NCI-H2107 treated with DMSO at 0.1 percent for 48 hours (cell line): Measurements from ENCODE around the gene DGKG.

Source experiments
- DNase-seq: peaks from one replicate; lab custom pipeline; 2025; ENCODE audit not compliant: unreplicated experiment; lab: John Stamatoyannopoulos, UW

DGKG gene

DNA sequence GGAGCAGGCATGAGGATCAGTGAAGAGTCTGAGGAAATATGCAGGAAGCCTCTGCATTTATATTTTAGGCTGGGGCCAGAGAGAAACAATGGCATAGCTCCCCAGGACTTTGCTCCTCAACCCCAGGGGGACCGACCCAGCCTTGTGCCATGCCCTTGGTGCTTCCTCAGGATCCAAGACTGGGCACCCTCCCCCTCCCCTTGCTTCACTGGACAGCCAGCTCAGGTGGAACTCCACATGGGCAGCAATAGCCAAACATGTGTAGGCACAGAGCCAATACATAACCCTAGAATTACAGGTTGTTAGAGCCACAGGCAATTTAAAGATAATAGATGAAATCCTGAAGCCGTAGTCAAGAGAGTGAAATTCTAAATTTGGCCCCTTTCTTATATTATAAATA, 180.1 kb downstream of the DGKG start:
- DNase-seq: no peak

DNA sequence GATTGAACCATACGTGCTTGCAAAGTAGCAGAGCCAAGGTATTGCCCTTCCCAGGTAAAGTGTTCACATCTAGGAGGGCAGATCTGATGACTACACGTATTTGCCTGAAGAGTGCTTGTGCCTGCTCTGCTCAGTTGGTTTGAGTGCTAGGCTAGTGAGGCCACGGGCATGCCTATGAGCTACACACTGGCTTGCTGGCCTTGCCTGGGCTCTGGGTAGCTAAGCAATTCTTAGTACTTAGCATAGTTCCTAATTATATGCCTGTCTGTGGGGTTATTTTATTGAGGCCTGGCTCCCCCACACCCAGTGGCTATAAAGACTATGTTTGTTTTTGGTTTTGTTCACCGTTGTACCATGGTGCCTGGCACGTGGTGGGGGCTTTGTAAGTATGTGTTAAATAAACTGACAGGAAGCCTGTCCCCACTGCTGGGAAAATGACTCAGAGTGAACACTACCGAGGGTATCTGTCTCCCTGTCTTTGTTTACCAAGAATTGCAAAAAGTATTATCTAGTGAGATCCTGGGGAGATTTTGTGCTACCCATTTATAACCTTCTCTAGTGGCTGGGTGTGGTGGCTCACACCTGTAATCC, 181.0 kb downstream of the DGKG start:
- no peak for DNase-seq

DNA sequence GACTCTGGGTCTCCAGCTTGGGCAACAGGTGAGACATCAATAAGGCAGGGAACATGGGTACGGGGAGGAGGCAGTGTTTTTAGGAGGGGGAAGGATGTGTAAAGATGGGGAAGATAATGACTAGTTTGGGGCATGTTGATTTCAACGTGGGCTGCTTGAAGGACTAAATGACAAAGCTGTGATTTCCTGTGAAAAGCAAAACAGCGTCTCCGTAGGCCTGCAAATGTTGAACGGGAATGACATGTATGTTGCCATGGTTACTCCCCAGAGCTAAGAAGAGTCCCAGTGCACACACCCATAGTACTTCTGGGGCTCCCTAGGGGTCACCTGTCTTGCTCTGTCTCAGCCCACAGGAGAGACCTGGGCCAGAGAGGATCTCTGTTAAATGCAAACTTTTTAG, 181.9 kb downstream of the DGKG start:
- DNase-seq: no peak

DNA sequence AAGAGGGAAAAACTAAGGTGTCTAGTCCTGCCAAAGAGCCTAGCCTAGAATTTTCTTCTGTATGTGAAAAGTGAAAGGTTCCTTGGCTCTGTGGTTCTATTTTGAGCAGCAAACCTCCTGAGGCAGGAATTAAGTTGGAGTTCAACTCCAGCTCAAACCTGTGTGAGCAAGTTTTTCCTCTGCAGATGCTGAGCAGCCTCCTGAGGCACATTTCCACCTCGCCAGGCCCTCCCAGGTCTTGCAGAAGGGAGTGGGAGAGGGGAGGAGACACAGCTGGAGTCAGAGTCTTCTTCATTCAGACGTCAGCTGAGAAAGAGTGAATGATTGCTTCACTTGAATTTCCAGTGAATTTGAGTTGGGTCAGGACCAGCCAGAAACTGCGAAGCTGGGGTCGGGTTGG, 183.6 kb downstream of the DGKG start:
- no peak for DNase-seq

DNA sequence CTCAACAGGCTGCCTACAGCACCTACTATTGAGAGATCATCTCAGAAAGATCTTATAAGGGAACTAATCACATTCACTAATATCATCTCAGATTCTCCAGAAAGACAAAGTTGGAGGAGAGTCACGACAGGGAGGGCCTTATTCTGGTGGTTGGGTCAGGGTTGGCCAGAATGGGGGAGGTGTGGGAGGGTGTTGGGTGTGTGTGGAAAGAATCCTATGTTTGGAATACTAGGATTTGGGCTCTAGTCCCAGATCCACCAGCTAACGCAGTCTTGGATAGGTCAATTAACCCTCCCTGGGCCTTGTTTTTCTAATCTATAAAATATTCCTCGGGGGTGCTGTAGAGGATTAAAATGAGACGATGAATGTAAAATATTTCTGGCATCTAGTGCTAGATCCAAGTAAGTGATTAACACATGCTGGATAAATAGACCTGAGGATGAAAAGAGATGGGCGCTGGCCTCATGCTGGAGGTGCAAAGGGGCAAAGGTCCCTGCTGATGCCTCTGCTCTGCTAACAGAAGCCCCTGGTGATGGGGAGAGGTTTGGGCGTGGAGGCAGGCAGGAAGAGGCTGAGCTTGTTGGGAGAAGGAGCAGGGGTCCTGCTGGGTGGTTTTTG, 185.6 kb downstream of the DGKG start:
- no peak for DNase-seq

DNA sequence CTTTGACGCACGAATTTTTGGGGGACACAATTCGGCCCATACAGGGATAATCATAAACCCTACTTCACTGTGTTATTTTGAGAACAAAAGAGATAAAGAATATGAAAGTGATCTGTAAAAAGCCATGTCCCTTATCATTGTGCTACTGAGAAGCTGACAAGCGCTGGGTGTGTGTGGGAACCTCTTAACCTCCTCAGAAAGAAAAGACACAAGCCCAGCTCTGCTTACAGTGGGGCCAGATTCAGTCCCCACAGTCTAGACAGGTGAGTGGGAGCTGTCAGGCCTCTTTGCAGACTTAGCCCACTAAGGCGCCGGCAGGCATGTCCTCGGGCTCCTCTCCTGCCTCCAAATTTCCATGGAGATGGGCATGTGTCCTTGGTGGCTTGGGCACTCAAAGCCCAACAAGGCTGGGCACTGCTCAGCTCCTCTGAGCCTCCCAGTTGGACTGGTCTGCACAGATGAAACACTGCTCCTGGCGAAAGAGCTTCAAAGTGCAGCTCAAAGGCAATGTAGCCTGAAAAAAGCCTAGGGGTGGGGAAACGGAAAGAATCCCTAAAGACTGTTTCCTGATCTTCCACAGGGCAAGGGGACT, 188.7 kb downstream of the DGKG start:
- DNase-seq: no peak

DNA sequence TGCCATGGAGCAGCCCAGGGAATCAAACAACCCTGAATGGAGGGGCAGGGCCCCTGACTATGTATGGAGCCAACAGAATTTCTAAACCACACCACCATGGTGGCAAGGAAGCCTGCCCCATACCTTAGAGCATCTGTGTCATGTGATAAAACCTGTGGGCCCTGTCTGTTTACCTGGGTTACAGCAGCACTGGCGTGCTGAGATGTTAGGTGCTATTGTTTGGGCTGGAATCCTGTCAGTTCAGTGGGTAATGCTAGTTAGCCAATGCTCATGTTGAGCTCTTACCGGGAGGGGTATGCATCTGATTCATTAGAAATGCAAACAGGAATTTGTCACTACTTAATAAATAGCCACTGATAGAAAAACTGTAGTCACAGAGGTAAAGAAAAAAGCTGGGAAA, 189.7 kb downstream of the DGKG start:
- DNase-seq: no peak

DNA sequence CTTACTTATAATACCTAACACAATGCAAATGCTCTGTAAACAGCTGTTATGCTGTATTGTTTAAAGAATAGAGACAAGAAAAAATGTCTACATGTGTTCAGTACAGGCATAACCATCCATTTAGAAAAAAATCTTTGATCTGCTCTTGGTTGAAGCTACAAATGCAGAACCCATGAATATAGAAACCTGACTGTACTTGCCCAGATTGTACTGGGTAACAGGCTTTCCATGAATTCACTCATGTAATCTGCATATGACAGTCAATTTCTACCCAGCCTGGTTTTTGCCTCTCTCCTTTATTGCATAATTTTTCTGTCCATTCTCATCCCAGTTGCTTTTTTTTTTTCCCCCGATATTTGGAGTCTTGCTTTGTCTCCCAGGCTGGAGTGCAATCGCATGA, 190.5 kb downstream of the DGKG start:
- DNase-seq: no peak

DNA sequence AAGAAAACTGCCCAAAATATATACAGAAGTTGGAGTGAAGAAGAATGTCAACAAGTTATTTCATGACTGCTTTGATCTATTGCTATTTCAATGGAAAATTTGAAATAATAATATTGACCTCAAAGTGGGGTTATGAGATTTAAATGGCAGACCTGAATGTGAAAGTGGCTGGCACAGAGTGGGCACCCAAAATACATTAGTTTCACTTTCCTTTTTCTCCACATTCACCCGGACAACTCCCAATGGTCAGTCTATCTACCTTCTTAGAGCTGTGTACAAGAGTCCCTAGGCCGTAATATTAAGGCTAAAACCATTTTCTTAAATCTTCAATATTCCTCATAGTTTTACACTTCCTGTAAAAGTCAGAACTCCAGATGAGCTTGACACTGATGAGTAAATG, 191.5 kb downstream of the DGKG start:
- DNase-seq: no peak

DNA sequence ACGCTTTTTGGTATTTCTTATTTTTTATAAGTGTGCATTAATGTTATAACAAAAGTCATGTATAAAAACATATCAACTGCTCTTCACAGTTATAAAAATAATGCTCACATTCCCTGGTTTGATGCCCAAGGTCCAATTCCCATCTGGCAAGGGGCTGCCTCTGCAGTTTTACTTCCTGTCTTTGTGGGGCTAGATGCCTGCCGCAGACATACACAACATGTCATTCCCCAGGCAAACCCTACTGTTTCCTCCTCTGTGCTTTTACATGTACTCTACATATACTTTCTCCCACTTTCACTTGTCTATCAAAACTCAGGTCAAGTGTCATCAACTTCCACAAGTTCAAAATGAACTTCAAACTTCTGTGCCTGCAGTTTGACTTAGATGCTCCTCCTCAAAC, 192.7 kb downstream of the DGKG start:
- DNase-seq: no peak

DNA sequence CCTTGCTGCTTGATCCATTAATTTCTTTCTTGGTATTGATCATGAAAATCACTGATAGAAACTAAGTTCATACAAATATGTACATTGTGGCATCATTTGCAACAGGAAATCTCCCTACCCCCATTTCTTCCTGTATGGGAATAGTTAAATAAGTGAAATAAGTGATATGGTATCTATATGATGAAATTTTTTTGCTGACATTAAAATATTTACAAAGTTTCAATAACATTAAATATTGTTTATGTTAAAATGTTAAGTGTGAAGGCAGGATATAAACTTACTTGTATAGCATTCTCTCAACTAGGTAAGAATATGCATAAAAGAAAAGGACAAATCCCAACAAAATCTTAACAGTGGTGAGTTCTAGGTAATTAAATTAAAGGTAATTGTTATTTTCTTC, 193.1 kb downstream of the DGKG start:
- DNase-seq: no peak

DNA sequence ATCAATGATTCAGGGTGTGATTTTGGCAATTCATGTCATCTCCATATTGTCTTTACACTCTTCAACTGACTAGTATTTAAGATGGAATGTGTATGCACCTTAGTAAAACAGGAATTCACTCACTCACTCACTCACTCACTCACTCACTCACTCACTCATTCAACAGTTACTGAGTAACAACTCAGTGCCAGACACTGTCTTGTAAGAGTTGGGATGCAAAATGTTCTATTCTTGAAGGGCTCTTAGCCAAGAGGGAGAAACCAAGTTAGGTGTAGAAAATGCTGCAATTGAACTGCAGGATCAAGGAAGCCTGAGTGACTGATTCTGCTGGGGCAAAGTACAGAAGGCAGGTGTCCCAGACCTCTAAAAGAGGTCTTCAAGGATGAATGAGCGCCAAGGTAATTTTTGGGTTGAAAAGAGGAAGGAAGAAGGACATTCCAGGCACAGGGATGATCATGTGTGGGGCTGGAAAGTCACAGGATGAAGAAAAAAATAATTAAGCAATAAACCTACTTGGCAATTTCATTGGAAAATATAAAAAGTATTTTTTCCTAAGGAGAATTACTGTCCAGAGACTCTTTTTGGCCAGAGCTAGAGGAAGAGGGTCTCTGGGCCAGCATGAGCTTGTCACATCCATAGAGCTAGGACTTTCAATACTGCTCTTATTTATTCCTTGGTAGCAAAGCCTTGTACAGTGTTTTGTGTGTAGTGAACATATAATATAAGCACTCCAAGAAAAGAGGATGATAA, 194.2 kb downstream of the DGKG start:
- no peak for DNase-seq

DNA sequence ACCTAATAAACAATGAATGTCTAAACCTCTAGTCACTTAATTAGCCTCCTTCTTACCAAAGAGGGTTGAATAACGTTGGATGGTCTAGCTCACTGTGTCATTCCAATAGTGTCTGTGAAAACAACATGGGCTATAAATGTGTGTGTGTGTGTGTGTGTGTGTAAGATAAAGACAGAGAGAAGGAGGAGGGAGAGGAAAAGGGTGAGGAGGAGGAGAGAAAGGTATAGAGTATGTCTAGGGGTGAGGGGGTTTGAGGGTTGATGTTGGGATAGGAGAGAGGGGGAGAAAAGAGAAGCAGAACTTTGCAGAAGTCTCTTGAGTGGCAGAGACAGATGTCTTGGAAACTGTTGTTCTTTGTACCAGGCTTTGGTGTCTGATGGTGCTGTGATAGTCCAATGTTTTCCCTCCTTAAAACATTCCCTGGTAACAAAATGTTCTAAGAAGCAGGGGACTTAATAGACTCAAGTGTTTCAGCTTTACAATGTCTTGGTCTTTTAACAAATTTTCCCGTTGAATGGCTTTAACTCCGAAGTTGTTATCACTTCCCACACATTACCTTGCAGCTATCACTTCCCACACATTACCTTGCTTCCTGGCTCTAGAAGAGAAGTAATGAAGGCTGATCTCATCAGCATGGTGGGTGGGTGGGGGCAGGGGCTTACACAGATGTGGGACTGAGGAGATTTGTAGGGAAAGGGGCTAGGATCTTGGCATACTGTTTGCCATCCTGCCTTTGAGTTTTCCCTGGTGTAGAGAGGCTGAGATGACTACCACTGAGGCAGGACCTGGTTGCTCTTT, 195.3 kb downstream of the DGKG start:
- no peak for DNase-seq

DNA sequence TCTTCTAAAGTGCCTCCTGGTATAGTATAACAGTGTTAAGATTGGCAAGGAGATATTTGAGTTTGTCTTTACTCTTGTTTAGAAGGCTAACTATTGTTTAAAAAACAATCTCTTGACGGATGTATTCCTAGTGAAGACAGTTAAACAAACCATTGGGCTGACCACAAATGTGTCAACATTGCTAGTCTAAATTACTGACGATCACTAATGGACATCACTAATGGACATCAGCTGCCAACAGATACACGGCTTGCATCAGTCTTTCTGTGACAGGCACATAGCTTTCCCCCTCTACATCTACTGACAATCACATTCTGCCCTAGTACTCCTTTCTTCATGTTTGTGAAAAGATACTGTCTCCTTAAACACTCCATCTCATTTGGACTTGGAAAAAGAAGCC, 196.0 kb downstream of the DGKG start:
- DNase-seq: no peak

DNA sequence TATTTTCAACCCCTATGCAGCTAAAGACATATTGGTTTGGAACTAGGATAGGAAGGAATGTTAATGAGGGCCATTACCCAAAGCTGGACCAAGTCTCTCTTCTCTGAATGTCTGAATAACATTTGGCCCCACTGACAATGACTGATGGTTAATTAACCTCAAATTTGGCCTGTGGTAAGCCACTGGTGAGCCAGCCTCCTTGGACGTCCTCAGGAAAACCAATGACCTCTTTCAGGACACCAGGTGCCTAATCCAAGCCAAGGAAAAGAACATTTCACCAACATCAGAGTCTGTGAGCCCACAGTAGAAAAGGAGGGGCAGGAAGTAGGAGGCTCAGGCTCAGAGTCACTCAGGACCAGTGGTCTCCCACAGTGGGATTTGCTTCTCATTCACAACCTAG, 196.7 kb downstream of the DGKG start:
- DNase-seq: no peak

DNA sequence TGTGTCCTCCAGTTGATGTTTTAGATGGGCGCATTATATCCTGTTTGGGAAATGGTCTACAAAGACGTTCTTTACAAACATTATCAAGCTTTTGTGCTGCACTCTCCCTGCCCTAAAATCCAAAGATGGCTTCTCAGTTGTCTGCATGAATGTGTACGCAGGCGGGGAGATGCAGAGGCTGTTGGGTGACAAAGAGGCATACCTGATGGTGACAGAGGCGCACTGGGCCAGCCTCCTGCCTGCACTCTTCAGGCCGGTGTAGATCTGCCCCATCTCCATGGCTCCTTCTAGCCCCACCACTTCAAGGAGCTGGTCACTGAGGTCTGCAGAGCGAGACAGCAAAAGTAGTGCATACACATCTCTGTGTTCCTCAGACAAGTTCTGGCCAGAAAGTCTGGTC, 197.3 kb downstream of the DGKG start:
- DNase-seq: no peak

DNA sequence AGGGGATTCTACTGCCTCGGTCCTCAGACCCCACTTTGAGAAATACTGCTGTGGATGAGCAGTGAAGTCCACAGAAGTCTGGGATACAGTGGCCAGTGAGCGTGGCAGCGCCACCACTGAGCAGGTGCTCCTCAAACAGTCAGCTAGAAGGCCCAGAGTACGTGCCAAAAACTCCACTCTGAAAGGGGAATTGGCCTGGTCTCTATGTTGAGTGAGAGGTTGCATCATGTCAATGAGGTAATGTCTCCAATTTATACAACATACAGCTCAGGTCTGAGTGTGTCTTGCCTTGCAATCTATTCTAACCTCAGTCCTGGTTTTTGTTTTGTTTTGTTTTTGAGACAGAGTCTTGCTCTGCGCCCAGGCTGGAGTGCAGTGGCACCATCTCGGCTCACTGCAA, 199.8 kb downstream of the DGKG start:
- no peak for DNase-seq

DNA sequence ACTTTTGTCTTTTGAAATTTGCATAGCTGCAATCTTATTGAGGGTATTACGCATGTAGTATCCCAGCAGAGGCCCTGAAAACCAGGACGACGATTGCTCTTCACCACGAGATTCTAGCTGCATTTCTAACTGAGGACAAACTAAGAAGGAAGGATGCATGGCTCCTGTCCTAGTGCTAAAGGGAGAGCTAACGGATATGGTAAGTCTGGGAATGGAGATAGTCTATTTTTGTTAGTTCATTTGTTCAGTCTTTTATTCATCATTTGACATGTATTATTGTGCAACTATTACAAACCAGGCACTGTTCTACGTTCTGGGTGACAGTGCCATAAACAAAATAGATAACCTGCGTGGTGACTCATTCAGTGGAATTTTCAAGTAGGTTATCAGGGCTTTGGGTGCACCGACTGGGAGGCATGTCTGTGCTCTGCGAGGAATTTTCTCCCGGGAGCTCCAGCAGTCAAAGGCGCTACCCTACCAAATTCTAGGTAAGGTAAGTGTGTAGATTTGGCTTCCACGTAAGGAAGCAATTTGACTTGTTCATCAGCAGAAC, 201.3 kb downstream of the DGKG start:
- no peak for DNase-seq

DNA sequence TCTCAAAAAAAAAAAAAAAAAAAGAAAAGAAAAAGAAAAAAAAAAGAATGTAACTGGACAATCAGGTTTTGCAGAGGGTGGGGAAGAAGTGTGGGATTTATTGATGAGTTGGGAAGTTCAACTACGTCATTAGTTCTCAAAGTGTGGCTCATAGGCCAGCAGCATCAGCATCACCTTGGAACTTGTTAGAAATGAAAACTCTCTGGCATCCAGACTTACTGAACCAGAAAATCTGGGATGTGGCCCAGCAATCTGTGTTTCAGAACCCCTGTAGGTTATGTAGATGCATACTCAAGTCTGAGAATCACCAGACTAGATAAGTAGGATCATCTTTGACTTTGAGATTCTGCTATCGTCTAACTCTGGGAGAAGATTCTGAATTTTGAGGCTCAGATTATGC, 207.4 kb downstream of the DGKG start:
- DNase-seq: no peak

DNA sequence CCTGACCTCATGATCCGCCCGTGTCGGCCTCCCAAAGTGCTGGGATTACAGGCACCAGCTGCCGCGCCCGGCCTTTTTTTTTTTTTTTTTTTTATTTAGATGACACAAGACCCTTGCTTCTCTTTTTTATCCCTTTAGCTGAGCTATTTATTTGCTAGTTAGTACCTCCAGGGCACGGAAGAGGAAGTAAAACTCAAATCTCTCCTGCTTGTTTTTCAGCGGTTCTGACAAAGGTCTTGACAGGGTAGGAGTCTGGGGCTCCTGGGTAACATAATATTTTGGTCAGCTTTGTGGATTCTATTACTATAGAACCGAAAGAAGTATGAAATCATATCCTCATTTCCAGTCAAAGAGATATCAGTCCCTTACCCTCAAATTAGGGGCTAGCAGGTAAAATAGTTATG, 209.1 kb downstream of the DGKG start:
- no peak for DNase-seq

DNA sequence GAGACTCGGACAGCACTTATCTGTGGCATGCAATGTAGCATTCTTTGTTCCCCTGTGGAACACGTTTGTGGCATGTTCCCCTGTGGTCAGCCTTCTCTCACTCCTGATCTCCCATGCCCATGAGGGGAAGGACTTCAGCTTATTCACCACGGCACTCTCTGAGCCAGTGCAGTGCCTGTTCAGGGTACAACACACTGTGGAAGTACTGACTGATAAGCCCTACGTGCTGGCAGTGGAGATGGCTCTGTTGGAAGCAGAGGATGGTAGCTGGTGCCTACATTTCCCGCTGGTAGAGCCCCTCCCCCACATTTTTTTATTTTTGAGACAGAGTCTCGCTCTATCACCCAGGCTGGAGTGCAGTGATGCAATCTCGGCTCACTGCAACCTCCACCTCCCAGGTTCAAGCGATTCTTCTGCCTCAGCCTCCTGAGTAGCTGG, 209.7 kb downstream of the DGKG start:
- no peak for DNase-seq
